ENCODE data around the gene NTF4.
"Not testable (repeated sequence)": the region's sequence is repeated elsewhere in the genome, so short reads cannot be mapped to it uniquely, and the experiment has no call there.

NTF4 gene

GRCh38 chr19:49019242-49019932 lies 45.2 kb downstream of the NTF4 start:
- no peak for DNase-seq

- not testable (repeated sequence) for DNase-seq
Measured at GRCh38 chr19:49018388-49019241, 46.0 kb downstream of the NTF4 start.

GRCh38 chr19:49017666-49018351 lies 46.8 kb downstream of the NTF4 start:
- no peak for DNase-seq

- DNase-seq: no peak
Measured at GRCh38 chr19:49017041-49017665, 47.5 kb downstream of the NTF4 start, which contains the start of gene LHB. Gene LHB, minus strand, starts transcription at chr19:49017091. Its CDS starts 10 bp downstream, at chr19:49017081.

- DNase-seq: no peak
Measured at GRCh38 chr19:49016067-49016839, 48.4 kb downstream of the NTF4 start.

- no peak for DNase-seq
Measured at GRCh38 chr19:49014870-49015255, 49.8 kb downstream of the NTF4 start.

- DNase-seq: no peak
Measured at GRCh38 chr19:49014123-49014869, 50.3 kb downstream of the NTF4 start.

GRCh38 chr19:49011194-49011593 lies 53.4 kb downstream of the NTF4 start:
- no peak for DNase-seq
